SK-N-SH treated with all-trans-retinoic acid at 6 μM for 48 hours (cell line): ENCODE data around the gene NR1D2.

Experiments used
- PATZ1 ChIP-seq: fragments of 250-450 bp; sonication (Bioruptor Pico); IDR thresholded peaks from 2 replicates; pipeline ENCODE4 v1.8.0; 2020; ENCODE audit warnings: mild to moderate bottlenecking, moderate library complexity, borderline replicate concordance
- TCF4 ChIP-seq: fragments of 250-450 bp; sonication (Bioruptor Pico); IDR thresholded peaks from 2 replicates; pipeline ENCODE4 v1.8.0; 2021; ENCODE audit warnings: mild to moderate bottlenecking, moderate library complexity, borderline replicate concordance
- TOX ChIP-seq: fragments of 250-450 bp; sonication (Bioruptor Pico); IDR thresholded peaks from 2 replicates; pipeline ENCODE4 v1.8.0; 2021; ENCODE audit warnings: mild to moderate bottlenecking, moderate library complexity, borderline replicate concordance
- ZC3H10 ChIP-seq: fragments of 250-450 bp; sonication (Bioruptor Pico); IDR thresholded peaks from 2 replicates; pipeline ENCODE4 v1.5.1; 2021; ENCODE audit warnings: mild to moderate bottlenecking, moderate library complexity
- ZNF8 ChIP-seq: fragments of 450-650 bp; formaldehyde crosslinking; IDR thresholded peaks from 2 replicates; pipeline ENCODE4 v1.5.0; 2020; ENCODE audit warnings: mild to moderate bottlenecking, moderate library complexity
- TF ChIP-seq, protein P1 (sequence below): fragments of 250-450 bp; sonication (Bioruptor Pico); IDR thresholded peaks from 2 replicates; pipeline ENCODE4 v1.5.1; 2021; ENCODE audit warnings: mild to moderate bottlenecking, moderate library complexity

GRCh38 chr3:23909341-23909740, 35.7 kb upstream of the NR1D2 start:
- no peak for TF ChIP-seq TOX (CRISPR knock-in tag)
- TF ChIP-seq ZC3H10, result no peak
- no peak for TF ChIP-seq PATZ1 (CRISPR knock-in tag)
- TF ChIP-seq ZNF8 (CRISPR knock-in tag), result no peak
- TF ChIP-seq, protein P1, sequence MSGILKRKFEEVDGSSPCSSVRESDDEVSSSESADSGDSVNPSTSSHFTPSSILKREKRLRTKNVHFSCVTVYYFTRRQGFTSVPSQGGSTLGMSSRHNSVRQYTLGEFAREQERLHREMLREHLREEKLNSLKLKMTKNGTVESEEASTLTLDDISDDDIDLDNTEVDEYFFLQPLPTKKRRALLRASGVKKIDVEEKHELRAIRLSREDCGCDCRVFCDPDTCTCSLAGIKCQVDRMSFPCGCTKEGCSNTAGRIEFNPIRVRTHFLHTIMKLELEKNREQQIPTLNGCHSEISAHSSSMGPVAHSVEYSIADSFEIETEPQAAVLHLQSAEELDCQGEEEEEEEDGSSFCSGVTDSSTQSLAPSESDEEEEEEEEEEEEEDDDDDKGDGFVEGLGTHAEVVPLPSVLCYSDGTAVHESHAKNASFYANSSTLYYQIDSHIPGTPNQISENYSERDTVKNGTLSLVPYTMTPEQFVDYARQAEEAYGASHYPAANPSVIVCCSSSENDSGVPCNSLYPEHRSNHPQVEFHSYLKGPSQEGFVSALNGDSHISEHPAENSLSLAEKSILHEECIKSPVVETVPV, result no peak
- TF ChIP-seq TCF4, result no peak
